Right atrium auricular region (tissue), 2 donors: ENCODE measurements around the gene CCNG2. TPM values are rescaled to one million over a fixed set of nuclear protein-coding genes. Genes with fewer than 3 reads are reported as not detected.

ENCODE experiments used
- DNase-seq: peaks from one replicate; pipeline ENCODE4 v3.0.0-alpha.2; 2019; ENCODE audit warnings: low spot score
- H3K27ac ChIP-seq, 2 donors: fragments of 200-600 bp; sonication (generic); 1 replicate in 1 of 2; 2 replicates in 1 of 2; pipeline ENCODE4 v1.5.1; 2016 to 2019
- H3K27me3 ChIP-seq, 2 donors: fragments of 200-600 bp; sonication (generic); one replicate each; pipeline versions ENCODE4 v1.5.1 to v1.6.0; 2017 to 2019
- H3K36me3 ChIP-seq: fragments of 200-600 bp; sonication (generic); one replicate; pipeline ENCODE4 v1.5.1; 2016
- H3K4me1 ChIP-seq, 2 donors: fragments of 200-600 bp; sonication (generic); one replicate each; pipeline versions ENCODE4 v1.5.1 to v1.6.0; 2017 to 2019
- H3K4me3 ChIP-seq, 2 donors: fragments of 200-600 bp; sonication (generic); 1 replicate in 1 of 2; 2 replicates in 1 of 2; pipeline ENCODE4 v1.5.1; 2017 to 2019; ENCODE audit warnings: mild to moderate bottlenecking in 1 of 2, moderate library complexity in 1 of 2
- H3K9me3 ChIP-seq, 2 donors: fragments of 200-600 bp; sonication (generic); one replicate each; pipeline ENCODE4 v1.5.1; 2019
- CTCF ChIP-seq, 2 donors: fragments of 200-600 bp; sonication (generic); IDR thresholded peaks; one replicate each; pipeline ENCODE4 v1.5.1; 2019; ENCODE audit warnings: antibody characterized with exemption in 2 of 2
- total RNA-seq, 2 donors: library from RNA; depleted of rRNA; stranded (reverse); fragments of >200 nt; gene quantifications; one replicate each; pipeline ENCODE4 v1.1.0, GENCODE V29; 2016

The CCNG2 gene
- total RNA-seq, 2 donors from 2014 or later, result 6.2 to 7.8 TPM

GRCh38 chr4:77209012-77209411, 52.0 kb downstream of the CCNG2 start:
- Histone ChIP-seq H3K36me3 (no peaks in the 10 kb centered on the region), H3K4me1 (no peaks in the 10 kb centered on the region), H3K9me3 (no peaks in the 10 kb centered on the region), H3K4me3 (no peak overlapping the region), H3K27ac (no peak overlapping the region), H3K27me3 (no peaks in the 10 kb centered on the region)
- no peak for TF ChIP-seq CTCF (IDR thresholded peaks at IDR 0.05)
- no peak for DNase-seq

- Histone ChIP-seq H3K27me3 (no peaks in the 10 kb centered on the region), H3K9me3 (no peaks in the 10 kb centered on the region), H3K27ac (no peak overlapping the region), H3K4me1 (no peaks in the 10 kb centered on the region), H3K4me3 (no peak overlapping the region), H3K36me3 (no peaks in the 10 kb centered on the region)
- no peak for DNase-seq
- no peak for TF ChIP-seq CTCF (IDR thresholded peaks at IDR 0.05)
Measured at GRCh38 chr4:77209936-77210335, 52.9 kb downstream of the CCNG2 start.

GRCh38 chr4:77215107-77215506, 58.1 kb downstream of the CCNG2 start:
- Histone ChIP-seq H3K27ac (no peak overlapping the region), H3K4me3 (no peak overlapping the region), H3K4me1 (no peaks in the 10 kb centered on the region), H3K36me3 (no peaks in the 10 kb centered on the region), H3K27me3 (no peaks in the 10 kb centered on the region), H3K9me3 (no peaks in the 10 kb centered on the region)
- no peak for DNase-seq
- TF ChIP-seq CTCF (IDR thresholded peaks at IDR 0.05), result no peak

- H3K27ac ChIP-seq, result no peak overlapping the region
- H3K9me3 ChIP-seq, result no peaks in the 10 kb centered on the region
- H3K4me3 ChIP-seq, result no peak overlapping the region
- H3K4me1 ChIP-seq, result peaks cover 0 to 6% of the 10 kb centered on the region in 2 donors
- TF ChIP-seq CTCF (IDR thresholded peaks at IDR 0.05), result no peak
- H3K36me3 ChIP-seq, result no peaks in the 10 kb centered on the region
- no peak for DNase-seq
- H3K27me3 ChIP-seq, result no peaks in the 10 kb centered on the region
Measured at GRCh38 chr4:77217526-77217925, 60.5 kb downstream of the CCNG2 start.

- no peaks in the 10 kb centered on the region for H3K9me3 ChIP-seq
- TF ChIP-seq CTCF (IDR thresholded peaks at IDR 0.05), result no peak
- no peak for DNase-seq
- H3K4me3 ChIP-seq, result no peak overlapping the region
- no peaks in the 10 kb centered on the region for H3K36me3 ChIP-seq
- H3K4me1 ChIP-seq, result peaks cover 0 to 6% of the 10 kb centered on the region in 2 donors
- H3K27ac ChIP-seq, result no peak overlapping the region
- no peaks in the 10 kb centered on the region for H3K27me3 ChIP-seq
Measured at GRCh38 chr4:77219266-77219665, 62.3 kb downstream of the CCNG2 start.

Other genes with a start within 250 kb of the CCNG2 start
- gene SEPTIN11, start 207.5 kb upstream of the CCNG2 start, total RNA-seq, result 10 to 100 TPM; 34.9 to 59.0 TPM
- 100 to 1,000 TPM; 251 to 338 TPM for gene CCNI, start 81.2 kb upstream of the CCNG2 start, total RNA-seq